ENCODE measurements around the gene BAG5. TPM values are rescaled to one million over a fixed set of nuclear protein-coding genes. Genes with fewer than 3 reads are reported as not detected.

BAG5 gene
- total and polyA plus RNA-seq, 4 experiments from 2014 or later, result 33.1 to 39.5 (median 37.0) TPM

DNA sequence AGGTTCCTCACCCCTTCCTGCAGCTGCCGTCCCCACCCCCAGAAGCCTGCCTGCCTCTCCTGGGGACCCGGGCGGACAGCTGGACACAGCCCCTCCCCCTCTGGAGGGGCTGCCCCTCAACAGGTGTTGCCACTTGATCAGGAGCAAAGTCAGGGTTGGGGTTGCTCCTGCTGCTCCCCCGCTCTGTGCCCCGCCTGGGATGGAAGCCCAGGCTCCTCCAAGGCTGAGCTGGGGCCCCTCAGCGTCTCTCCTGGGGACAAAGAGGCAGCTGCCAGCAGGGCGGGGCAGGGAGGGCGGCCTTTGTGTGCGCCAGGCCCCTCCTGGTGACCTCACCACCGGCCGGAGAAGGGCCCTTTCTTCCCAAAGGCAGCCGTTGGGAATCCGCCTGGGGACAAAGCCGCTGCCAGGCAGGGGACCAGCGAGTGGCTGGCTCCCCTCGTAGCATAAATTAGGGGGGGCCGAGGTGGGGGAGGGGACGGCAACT is 19.8 kb downstream of the BAG5 start:
- ChIA-PET POLR2A (ENCODE audit: partially characterized antibody) (no interaction called here), CTCF (ENCODE audit: partially characterized antibody) (interaction anchor here (9.0 kb wide), 1 partner anchor 24 kb away, joined by 78 read pairs; the partner anchor contains the start of gene CKB)
- H3K4me3 Mint-ChIP-seq, result no peak overlapping the region
- no peak for DNase-seq
- H3K27ac ChIP-seq (ENCODE audit: low read depth, low read length), result no peak overlapping the region
- intact Hi-C loops (cut with micrococcal nuclease), result no loop called here
- H3K27ac Mint-ChIP-seq, result no peak overlapping the region
- H3K36me3 ChIP-seq (ENCODE audit: insufficient read depth, low read length), result no peaks in the 10 kb centered on the region
- no peaks in the 10 kb centered on the region for H3K36me3 Mint-ChIP-seq
- H3K4me3 ChIP-seq (ENCODE audit: low read length in 2 of 2), result no peak overlapping the region
- H3K4me1 ChIP-seq (ENCODE audit: insufficient read depth, low read length), result no peaks in the 10 kb centered on the region
- no peaks in the 10 kb centered on the region for H3K27me3 ChIP-seq (ENCODE audit: insufficient read depth, low read length)
- H3K27me3 Mint-ChIP-seq, result peaks cover 0 to 2% of the 10 kb centered on the region in 2 donors
- no peaks in the 10 kb centered on the region for H3K9me3 ChIP-seq (ENCODE audit: control insufficient read depth in 1 of 2, low read length in 2 of 2)
- peaks cover 0 to 3% (median under 1%) of the 10 kb centered on the region in 4 donors for H3K4me1 Mint-ChIP-seq
- H3K9me3 Mint-ChIP-seq, result no peaks in the 10 kb centered on the region

DNA sequence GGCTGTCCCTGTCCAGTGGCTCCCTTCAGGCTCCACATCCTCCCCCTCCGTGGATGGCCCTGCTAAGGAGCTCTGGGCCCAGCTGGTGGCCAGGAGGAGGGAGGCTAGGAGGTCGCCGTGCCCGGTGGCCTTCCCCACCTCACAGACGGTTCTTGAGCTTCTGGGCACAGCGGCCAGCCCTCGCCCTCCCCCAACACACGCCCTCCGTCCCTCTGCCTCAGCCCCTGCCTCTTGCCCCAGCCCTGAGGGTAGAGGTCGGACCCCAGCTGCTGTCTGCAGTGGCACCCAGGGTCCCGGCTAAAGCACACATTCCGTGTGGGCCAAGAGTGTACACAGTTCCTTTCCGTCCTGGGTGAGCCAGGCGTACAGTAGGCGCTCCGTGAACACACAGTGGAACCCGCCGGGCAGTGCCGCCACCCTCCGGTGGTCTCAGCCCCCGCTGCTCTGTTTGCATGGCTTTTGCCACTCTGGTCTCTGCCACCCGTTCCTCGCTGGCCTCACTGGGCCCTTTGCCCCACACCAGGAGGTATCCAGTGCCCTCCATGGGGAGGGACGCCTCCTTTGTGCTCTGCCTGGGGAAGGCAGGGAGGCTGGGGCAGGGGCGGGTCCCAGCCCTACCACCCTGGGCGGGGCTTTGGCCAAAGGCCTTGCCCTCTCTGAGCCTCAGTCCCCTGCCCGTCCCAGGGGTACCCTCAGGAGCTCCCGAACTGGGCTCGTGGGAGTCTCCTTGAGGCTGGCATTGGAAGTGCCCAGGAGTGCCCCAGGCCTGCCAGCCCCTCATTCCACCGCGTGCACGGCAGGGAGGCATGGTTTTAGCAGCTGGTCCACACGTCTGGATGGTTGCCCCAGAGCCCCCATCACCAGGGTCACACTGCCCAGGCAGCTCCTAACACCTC is 20.5 kb downstream of the BAG5 start:
- Mint-ChIP-seq H3K27ac (peak overlapping the region in 1 of 7 donors; percentile 40), H3K36me3 (no peaks in the 10 kb centered on the region), H3K27me3 (peaks cover 0 to 2% of the 10 kb centered on the region in 2 donors), H3K4me1 (peaks cover 0 to 3% (median under 1%) of the 10 kb centered on the region in 4 donors), H3K4me3 (no peak overlapping the region), H3K9me3 (no peaks in the 10 kb centered on the region)
- no peaks in the 10 kb centered on the region for H3K36me3 ChIP-seq (ENCODE audit: insufficient read depth, low read length)
- ChIA-PET CTCF (ENCODE audit: partially characterized antibody) (interaction anchor here (1.1 to 9.0 kb wide), 2 partner anchors 23 to 35 kb away, joined by 7 to 78 read pairs; partner anchors contain the start of gene CKB), POLR2A (ENCODE audit: partially characterized antibody) (no interaction called here)
- intact Hi-C loops (cut with micrococcal nuclease), result no loop called here
- peak in 1 of 5 donors; percentile 31 for DNase-seq
- no peaks in the 10 kb centered on the region for H3K4me1 ChIP-seq (ENCODE audit: insufficient read depth, low read length)
- no peaks in the 10 kb centered on the region for H3K27me3 ChIP-seq (ENCODE audit: insufficient read depth, low read length)
- H3K27ac ChIP-seq (ENCODE audit: low read depth, low read length), result no peak overlapping the region
- no peak overlapping the region for H3K4me3 ChIP-seq (ENCODE audit: low read length in 2 of 2)
- H3K9me3 ChIP-seq (ENCODE audit: control insufficient read depth in 1 of 2, low read length in 2 of 2), result no peaks in the 10 kb centered on the region

DNA sequence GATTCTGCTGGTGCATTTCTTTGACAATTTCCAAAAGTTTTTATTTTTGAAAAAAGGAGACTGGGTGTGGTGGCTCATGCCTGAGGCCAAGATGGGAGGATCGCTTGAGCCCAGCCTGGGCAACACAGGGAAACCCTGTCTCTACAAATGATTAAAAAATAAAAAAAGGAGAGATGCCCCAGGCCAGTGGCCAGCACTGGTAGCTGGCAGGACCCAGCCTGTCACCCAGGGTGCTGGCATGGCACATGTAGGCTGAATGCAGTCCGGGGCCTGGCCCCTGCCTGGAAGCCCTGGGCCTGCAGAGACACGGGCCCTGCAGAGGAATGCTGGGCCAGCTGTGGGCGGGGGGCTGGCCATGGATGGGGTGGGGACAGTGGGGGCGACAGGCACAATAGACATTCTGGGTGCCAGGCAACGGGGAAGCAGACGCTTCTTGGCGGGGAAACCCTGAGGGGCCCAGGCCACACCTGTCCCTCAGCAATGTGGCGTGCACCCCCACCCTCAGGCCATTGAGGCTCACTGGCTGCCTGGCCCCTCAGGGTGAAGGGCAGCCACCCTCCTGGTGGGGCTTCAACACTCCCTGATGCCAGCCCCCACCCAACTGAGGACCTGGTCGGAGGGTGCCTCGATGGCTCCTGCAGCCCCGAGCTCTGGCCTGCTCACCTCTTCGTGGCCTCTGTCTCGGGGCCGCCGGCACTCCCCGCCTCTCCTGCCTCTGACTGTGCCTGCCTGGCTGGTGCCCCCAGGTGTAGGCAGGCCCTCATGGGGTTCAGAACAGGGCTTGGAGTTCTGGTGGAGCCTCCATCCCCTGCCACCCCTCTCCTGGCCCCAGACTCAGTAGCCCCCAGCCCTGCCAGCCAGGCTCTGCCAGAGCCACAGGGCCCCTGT is 21.4 kb downstream of the BAG5 start:
- peaks cover 0 to 1% (median under 1%) of the 10 kb centered on the region in 4 donors for H3K4me1 Mint-ChIP-seq
- no peaks in the 10 kb centered on the region for H3K27me3 ChIP-seq (ENCODE audit: insufficient read depth, low read length)
- no peaks in the 10 kb centered on the region for H3K36me3 Mint-ChIP-seq
- H3K27ac Mint-ChIP-seq, result no peak overlapping the region
- H3K4me1 ChIP-seq (ENCODE audit: insufficient read depth, low read length), result no peaks in the 10 kb centered on the region
- CTCF ChIA-PET (ENCODE audit: partially characterized antibody), result interaction anchor here (1.1 to 1.4 kb wide), 2 partner anchors 20 to 34 kb away, joined by 6 to 7 read pairs; no protein-coding TSS in a partner anchor
- H3K9me3 ChIP-seq (ENCODE audit: control insufficient read depth in 1 of 2, low read length in 2 of 2), result no peaks in the 10 kb centered on the region
- no peaks in the 10 kb centered on the region for H3K27me3 Mint-ChIP-seq
- H3K27ac ChIP-seq (ENCODE audit: low read depth, low read length), result no peak overlapping the region
- H3K4me3 ChIP-seq (ENCODE audit: low read length in 2 of 2), result no peak overlapping the region
- POLR2A ChIA-PET (ENCODE audit: partially characterized antibody), result no interaction called here
- intact Hi-C loops (cut with micrococcal nuclease), result no loop called here
- H3K9me3 Mint-ChIP-seq, result no peaks in the 10 kb centered on the region
- H3K4me3 Mint-ChIP-seq, result no peak overlapping the region
- no peak for DNase-seq
- H3K36me3 ChIP-seq (ENCODE audit: insufficient read depth, low read length), result no peaks in the 10 kb centered on the region

DNA sequence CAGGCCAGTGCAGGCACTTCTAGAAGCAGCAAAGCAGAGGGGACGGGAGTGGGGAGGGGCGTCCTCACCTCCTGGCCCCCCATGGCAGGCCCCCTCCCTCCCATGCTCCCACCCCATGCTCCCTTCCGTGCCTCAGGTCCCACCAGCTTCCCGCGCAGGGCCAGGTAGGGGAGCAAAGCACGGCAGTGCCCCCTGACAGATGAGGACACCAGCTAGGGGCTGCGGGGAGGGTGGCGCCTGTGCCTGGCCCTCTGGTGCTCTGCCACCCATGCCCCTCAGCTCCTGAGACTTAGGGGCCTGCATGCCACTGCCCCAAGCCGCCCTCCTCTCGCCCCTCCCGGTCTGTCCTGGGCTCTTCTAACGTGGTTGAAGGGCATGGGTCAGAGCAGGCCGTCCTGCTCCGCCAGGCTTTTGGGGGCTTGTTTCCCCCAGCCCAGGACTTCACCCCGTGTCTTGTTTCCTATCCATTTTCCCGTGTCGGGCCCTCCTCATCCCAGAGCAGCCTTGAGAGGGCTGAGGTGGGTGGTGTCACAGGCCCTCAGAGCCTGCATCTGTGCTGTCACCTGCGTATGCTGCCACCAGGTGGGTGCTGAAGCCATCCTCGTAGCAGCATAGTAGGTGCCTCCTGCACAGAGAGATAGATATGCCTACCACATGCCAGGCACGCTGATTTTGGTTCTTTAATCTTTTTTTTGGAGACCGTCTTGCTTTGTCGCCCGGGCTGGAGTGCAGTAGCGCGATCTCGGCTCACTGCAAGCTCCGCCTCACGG is 23.2 kb downstream of the BAG5 start:
- Mint-ChIP-seq H3K4me3 (peak overlapping the region in 1 of 8 donors; percentile 31), H3K36me3 (no peaks in the 10 kb centered on the region), H3K27me3 (no peaks in the 10 kb centered on the region), H3K4me1 (peaks cover 0 to 1% (median 0%) of the 10 kb centered on the region in 4 donors), H3K9me3 (no peaks in the 10 kb centered on the region), H3K27ac (no peak overlapping the region)
- no peaks in the 10 kb centered on the region for H3K9me3 ChIP-seq (ENCODE audit: control insufficient read depth in 1 of 2, low read length in 2 of 2)
- H3K27me3 ChIP-seq (ENCODE audit: insufficient read depth, low read length), result no peaks in the 10 kb centered on the region
- intact Hi-C loops (cut with micrococcal nuclease), result no loop called here
- ChIA-PET POLR2A (ENCODE audit: partially characterized antibody) (interaction anchor here (1.6 kb wide), 1 partner anchor 9 kb away, joined by 5 read pairs; no protein-coding TSS in a partner anchor), CTCF (ENCODE audit: partially characterized antibody) (no interaction called here)
- H3K27ac ChIP-seq (ENCODE audit: low read depth, low read length), result no peak overlapping the region
- no peak for DNase-seq
- no peak overlapping the region for H3K4me3 ChIP-seq (ENCODE audit: low read length in 2 of 2)
- no peaks in the 10 kb centered on the region for H3K36me3 ChIP-seq (ENCODE audit: insufficient read depth, low read length)
- no peaks in the 10 kb centered on the region for H3K4me1 ChIP-seq (ENCODE audit: insufficient read depth, low read length)

DNA sequence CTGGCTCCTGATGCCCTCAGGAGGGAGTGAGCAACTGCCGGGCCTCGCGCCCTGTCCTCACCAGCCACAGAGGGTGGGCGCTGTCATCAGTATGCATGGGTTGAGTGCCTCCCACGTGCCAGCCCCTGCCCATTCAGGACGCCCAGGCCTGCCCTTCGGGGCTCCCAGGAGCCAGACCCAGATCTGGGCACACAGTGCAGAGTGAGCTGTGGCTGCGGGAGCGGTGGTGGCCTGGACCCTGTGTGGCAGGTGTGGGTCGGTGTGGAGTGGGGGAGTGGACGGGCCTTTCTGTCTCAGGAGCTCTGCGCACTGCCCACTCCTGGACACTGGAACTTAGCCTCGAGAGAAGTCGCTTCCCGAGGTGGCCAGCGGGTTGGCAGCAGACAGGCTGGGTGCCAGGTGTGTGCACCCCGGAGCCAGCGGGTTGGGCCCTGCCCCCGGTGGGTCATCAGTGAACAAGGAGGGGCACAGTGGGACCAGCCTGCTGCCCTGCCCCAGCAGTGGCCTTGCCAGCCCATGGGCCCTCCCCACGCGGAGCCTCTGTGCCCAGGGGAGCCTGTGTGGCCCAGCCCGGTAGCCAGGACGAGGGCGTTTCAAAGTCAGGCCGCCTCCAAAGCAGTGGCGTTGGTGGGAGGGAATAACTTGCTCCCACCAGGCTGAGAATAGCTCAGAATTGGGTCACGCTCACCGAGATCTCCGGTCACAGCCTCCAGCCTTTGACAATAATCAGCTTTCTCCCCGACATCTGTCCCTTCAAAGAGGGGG is 24.0 kb downstream of the BAG5 start:
- Mint-ChIP-seq H3K27ac (no peak overlapping the region), H3K4me1 (peaks cover 0 to 1% (median 0%) of the 10 kb centered on the region in 4 donors), H3K27me3 (no peaks in the 10 kb centered on the region), H3K4me3 (no peak overlapping the region), H3K36me3 (no peaks in the 10 kb centered on the region), H3K9me3 (no peaks in the 10 kb centered on the region)
- Histone ChIP-seq H3K27ac (ENCODE audit: low read depth, low read length) (no peak overlapping the region), H3K36me3 (ENCODE audit: insufficient read depth, low read length) (no peaks in the 10 kb centered on the region), H3K9me3 (ENCODE audit: control insufficient read depth in 1 of 2, low read length in 2 of 2) (no peaks in the 10 kb centered on the region), H3K4me3 (ENCODE audit: low read length in 2 of 2) (no peak overlapping the region), H3K4me1 (ENCODE audit: insufficient read depth, low read length) (no peaks in the 10 kb centered on the region), H3K27me3 (ENCODE audit: insufficient read depth, low read length) (no peaks in the 10 kb centered on the region)
- CTCF ChIA-PET (ENCODE audit: partially characterized antibody), result no interaction called here
- POLR2A ChIA-PET (ENCODE audit: partially characterized antibody), result interaction anchor here (1.6 kb wide), 1 partner anchor 9 kb away, joined by 5 read pairs; no protein-coding TSS in a partner anchor
- DNase-seq, result no peak
- intact Hi-C loops (cut with micrococcal nuclease), result no loop called here

DNA sequence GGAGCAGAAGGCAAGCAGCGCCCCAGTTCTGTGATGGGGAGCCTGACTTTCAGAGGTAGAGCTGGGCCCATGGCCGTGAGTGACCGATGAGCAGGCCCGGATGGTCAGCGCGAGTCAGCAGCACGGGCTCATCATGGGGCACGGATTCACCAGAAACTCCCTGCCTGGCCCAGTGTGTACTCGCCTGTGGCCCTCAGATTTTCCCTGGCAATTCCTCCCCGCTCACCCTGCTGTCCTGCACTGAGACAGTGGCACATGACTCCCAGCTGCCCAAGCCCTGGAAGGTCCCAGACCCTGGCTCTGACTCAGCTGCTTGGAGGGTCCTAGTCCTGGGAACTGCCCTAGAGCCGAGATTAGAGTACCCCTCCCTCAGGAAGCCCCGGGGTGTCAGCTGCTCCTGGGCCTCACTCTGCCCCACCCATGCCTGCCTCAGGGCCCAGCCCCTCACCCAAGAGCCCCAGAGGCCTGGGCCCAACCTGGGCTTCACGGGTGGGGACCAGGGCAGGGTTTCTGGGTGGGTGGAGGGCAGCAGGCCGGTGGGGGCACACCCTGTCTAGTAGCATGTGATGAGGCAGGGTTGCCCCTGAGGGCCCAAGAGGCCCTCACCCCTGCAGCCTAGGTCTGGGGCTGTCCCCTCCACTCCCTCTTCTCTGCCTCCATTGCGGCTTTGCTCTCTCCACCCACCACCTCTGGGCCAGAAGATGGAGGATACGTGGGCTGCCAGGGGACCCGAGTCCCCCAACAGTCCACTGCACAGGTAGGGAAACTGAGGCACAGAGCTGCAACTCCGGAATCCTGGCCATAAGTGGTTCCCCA is 25.1 kb downstream of the BAG5 start:
- Mint-ChIP-seq H3K27ac (peak overlapping the region in 2 of 7 donors; percentile 5 to 83), H3K9me3 (no peaks in the 10 kb centered on the region), H3K4me3 (no peak overlapping the region), H3K27me3 (no peaks in the 10 kb centered on the region), H3K36me3 (no peaks in the 10 kb centered on the region), H3K4me1 (peaks cover 0 to 1% (median 0%) of the 10 kb centered on the region in 4 donors)
- ChIA-PET CTCF (ENCODE audit: partially characterized antibody) (interaction anchor here (1.6 kb wide), 1 partner anchor 9 kb away, joined by 3 read pairs; no protein-coding TSS in a partner anchor), POLR2A (ENCODE audit: partially characterized antibody) (interaction anchor here (1.6 kb wide), 1 partner anchor 8 kb away, joined by 5 read pairs; no protein-coding TSS in a partner anchor)
- Histone ChIP-seq H3K9me3 (ENCODE audit: control insufficient read depth in 1 of 2, low read length in 2 of 2) (no peaks in the 10 kb centered on the region), H3K36me3 (ENCODE audit: insufficient read depth, low read length) (no peaks in the 10 kb centered on the region), H3K4me3 (ENCODE audit: low read length in 2 of 2) (no peak overlapping the region), H3K4me1 (ENCODE audit: insufficient read depth, low read length) (no peaks in the 10 kb centered on the region), H3K27ac (ENCODE audit: low read depth, low read length) (no peak overlapping the region), H3K27me3 (ENCODE audit: insufficient read depth, low read length) (no peaks in the 10 kb centered on the region)
- no peak for DNase-seq
- intact Hi-C loops (cut with micrococcal nuclease), result no loop called here

All from CD4-positive, alpha-beta memory T cell (primary cell).